T-helper 2 cell (primary cell): ENCODE results near the gene MCUR1.
"Not testable (repeated sequence)": the region's sequence is repeated elsewhere in the genome, so short reads cannot be mapped to it uniquely, and the experiment has no call there.

ENCODE experiments used
- DNase-seq, 5 experiments: peaks; one replicate each; pipeline versions ENCODE4 v3.0.0 to v3.0.0-alpha.2; 2012 to 2022
- total RNA-seq, 2 donors: gene quantifications; one replicate each; lab custom pipeline; 2026; lab: John Stamatoyannopoulos, UW

MCUR1 gene
- total RNA-seq, result 14.3 to 17.1 reads per million in 2 donors

GRCh38 chr6:13814176-13814937 lies at the start of gene MCUR1:
Gene MCUR1, minus strand, starts transcription at chr6:13814557. Its CDS starts 128 bp downstream, at chr6:13814429.
- DNase-seq, result peak; percentile 57 to 93 (median 74)

- no peak for DNase-seq
Measured at GRCh38 chr6:13863699-13864155, 49.4 kb upstream of the MCUR1 start.

- peak in 1 of 5 experiments; percentile 13 for DNase-seq
Measured at GRCh38 chr6:13860556-13861185, 46.3 kb upstream of the MCUR1 start.

GRCh38 chr6:13859871-13860555 lies 45.7 kb upstream of the MCUR1 start:
- DNase-seq, result no peak

- DNase-seq, result no peak
Measured at GRCh38 chr6:13854716-13855250, 40.4 kb upstream of the MCUR1 start.

- DNase-seq, result no peak
Measured at GRCh38 chr6:13853871-13854270, 39.5 kb upstream of the MCUR1 start.

GRCh38 chr6:13851803-13852202 lies 37.4 kb upstream of the MCUR1 start:
- DNase-seq, result no peak

- no peak for DNase-seq
Measured at GRCh38 chr6:13851330-13851729, 37.0 kb upstream of the MCUR1 start.

- DNase-seq, result not testable (repeated sequence)
Measured at GRCh38 chr6:13850690-13851089, 36.3 kb upstream of the MCUR1 start.

GRCh38 chr6:13848522-13849150 lies 34.3 kb upstream of the MCUR1 start:
- no peak for DNase-seq

- no peak for DNase-seq
Measured at GRCh38 chr6:13847326-13848050, 33.1 kb upstream of the MCUR1 start.

- no peak for DNase-seq
Measured at GRCh38 chr6:13846841-13847240, 32.5 kb upstream of the MCUR1 start.

GRCh38 chr6:13841936-13842335 lies 27.6 kb upstream of the MCUR1 start:
- no peak for DNase-seq

- DNase-seq, result no peak
Measured at GRCh38 chr6:13838616-13839015, 24.3 kb upstream of the MCUR1 start.

- no peak for DNase-seq
Measured at GRCh38 chr6:13836170-13836569, 21.8 kb upstream of the MCUR1 start.

GRCh38 chr6:13834790-13835189 lies 20.4 kb upstream of the MCUR1 start:
- DNase-seq, result no peak

- not testable (repeated sequence) for DNase-seq
Measured at GRCh38 chr6:13834018-13834417, 19.7 kb upstream of the MCUR1 start.

- DNase-seq, result no peak
Measured at GRCh38 chr6:13832778-13833177, 18.4 kb upstream of the MCUR1 start.

- DNase-seq, result no peak
Measured at GRCh38 chr6:13831615-13832014, 17.3 kb upstream of the MCUR1 start.

- DNase-seq, result no peak
Measured at GRCh38 chr6:13830803-13831202, 16.4 kb upstream of the MCUR1 start.

GRCh38 chr6:13829419-13829818 lies 15.1 kb upstream of the MCUR1 start:
- not testable (repeated sequence) for DNase-seq
